Calu3 (cell line): ENCODE data around the gene SLC25A30. TPM values are rescaled to one million over a fixed set of nuclear protein-coding genes. Genes with fewer than 3 reads are reported as not detected.

ENCODE experiments used
- BruUV-seq: library from RNA; stranded (reverse); fragments of 400-500 nt; replicated peaks from 2 replicates; lab custom pipeline; 2021; lab: Mats Ljungman, UMichigan
- CTCF ChIA-PET: fragments of 300-600 bp; sonication (Branson Sonifier 250); formaldehyde crosslinking; loops from one replicate; lab custom pipeline; 2022; ENCODE audit warnings: antibody characterized with exemption; lab: Charles Lee
- DNase-seq: peaks from one replicate; pipeline ENCODE4 v3.0.0; 2022
- H3K27ac Mint-ChIP-seq: one replicate; pipeline ENCODE4 v1.8.0; 2022; ENCODE audit warnings: mixed read lengths; ENCODE audit not compliant: unreplicated experiment
- H3K27me3 Mint-ChIP-seq: one replicate; pipeline ENCODE4 v1.8.0; 2022; ENCODE audit warnings: mixed read lengths; ENCODE audit not compliant: unreplicated experiment
- H3K36me3 Mint-ChIP-seq: one replicate; pipeline ENCODE4 v1.8.0; 2022; ENCODE audit warnings: mild to moderate bottlenecking, moderate library complexity, mixed read lengths; ENCODE audit not compliant: insufficient read depth, unreplicated experiment
- H3K4me1 Mint-ChIP-seq: one replicate; pipeline ENCODE4 v1.8.0; 2022; ENCODE audit warnings: mild to moderate bottlenecking, low read depth, mixed read lengths; ENCODE audit not compliant: unreplicated experiment
- H3K4me3 Mint-ChIP-seq: one replicate; pipeline ENCODE4 v1.8.0; 2022; ENCODE audit warnings: mild to moderate bottlenecking, low read depth, moderate library complexity, mixed read lengths; ENCODE audit not compliant: unreplicated experiment
- H3K9me3 Mint-ChIP-seq: one replicate; pipeline ENCODE4 v1.8.0; 2022; ENCODE audit warnings: low read depth, mixed read lengths; ENCODE audit not compliant: unreplicated experiment
- CTCF ChIP-seq: fragments of 200-600 bp; IDR thresholded peaks from one replicate; pipeline ENCODE4 v1.8.0; 2022; ENCODE audit warnings: antibody characterized with exemption; ENCODE audit not compliant: unreplicated experiment
- intact Hi-C: fragments of 100-400 bp; cut with micrococcal nuclease; formaldehyde crosslinking; loops from one replicate; pipeline ENCODE4 v1.10.0; 2022; ENCODE audit not compliant: unreplicated experiment
- total RNA-seq: library from RNA; stranded (reverse); gene quantifications from 2 replicates; pipeline ENCODE4 v1.2.3, GENCODE V29; 2022

SLC25A30 gene
- total RNA-seq, 1 experiment from 2014 or later = 18.2 TPM

GRCh38 chr13:45464141-45464686 lies 46.0 kb upstream of the SLC25A30 start:
- TSS peak; percentile 79 for BruUV-seq
- peaks cover 11% of the 10 kb centered on the region for H3K4me1 Mint-ChIP-seq
- peaks cover 27% of the 10 kb centered on the region for H3K36me3 Mint-ChIP-seq
- CTCF ChIA-PET = interaction anchor here (0.7 kb wide), 1 partner anchor 1323 kb away, joined by 3 read pairs; no protein-coding TSS in a partner anchor
- peak overlapping the region; percentile 81 for H3K27ac Mint-ChIP-seq
- peak overlapping the region; percentile 85 for H3K4me3 Mint-ChIP-seq
- DNase-seq = no peak
- intact Hi-C loops = no loop called here
- peaks cover 4% of the 10 kb centered on the region for H3K9me3 Mint-ChIP-seq
- TF ChIP-seq CTCF = no peak
- no peaks in the 10 kb centered on the region for H3K27me3 Mint-ChIP-seq

GRCh38 chr13:45456196-45456972 lies 38.2 kb upstream of the SLC25A30 start:
- TF ChIP-seq CTCF = no peak
- intact Hi-C loops = no loop called here
- H3K27me3 Mint-ChIP-seq = no peaks in the 10 kb centered on the region
- no peaks in the 10 kb centered on the region for H3K4me1 Mint-ChIP-seq
- H3K27ac Mint-ChIP-seq = no peak overlapping the region
- CTCF ChIA-PET = no interaction called here
- H3K36me3 Mint-ChIP-seq = no peaks in the 10 kb centered on the region
- H3K9me3 Mint-ChIP-seq = peaks cover 12% of the 10 kb centered on the region
- BruUV-seq = no TSS peak
- H3K4me3 Mint-ChIP-seq = no peak overlapping the region
- DNase-seq = no peak

GRCh38 chr13:45454204-45454603 lies 36.0 kb upstream of the SLC25A30 start:
- TF ChIP-seq CTCF = no peak
- CTCF ChIA-PET = no interaction called here
- no peaks in the 10 kb centered on the region for H3K27me3 Mint-ChIP-seq
- no peak overlapping the region for H3K4me3 Mint-ChIP-seq
- H3K9me3 Mint-ChIP-seq = peaks cover 8% of the 10 kb centered on the region
- intact Hi-C loops = no loop called here
- no peak overlapping the region for H3K27ac Mint-ChIP-seq
- no TSS peak for BruUV-seq
- no peaks in the 10 kb centered on the region for H3K4me1 Mint-ChIP-seq
- no peak for DNase-seq
- H3K36me3 Mint-ChIP-seq = no peaks in the 10 kb centered on the region

GRCh38 chr13:45451282-45451681 lies 33.1 kb upstream of the SLC25A30 start:
- no peak for TF ChIP-seq CTCF
- DNase-seq = no peak
- Mint-ChIP-seq H3K4me3 (no peak overlapping the region), H3K36me3 (no peaks in the 10 kb centered on the region), H3K27ac (no peak overlapping the region), H3K9me3 (no peaks in the 10 kb centered on the region), H3K4me1 (no peaks in the 10 kb centered on the region), H3K27me3 (no peaks in the 10 kb centered on the region)
- no TSS peak for BruUV-seq
- intact Hi-C loops = no loop called here
- CTCF ChIA-PET = interaction anchor here (0.8 kb wide), 1 partner anchor 494 kb away, joined by 4 read pairs; no protein-coding TSS in a partner anchor
